ENCODE measurements around the gene MPG.

MPG gene

DNA sequence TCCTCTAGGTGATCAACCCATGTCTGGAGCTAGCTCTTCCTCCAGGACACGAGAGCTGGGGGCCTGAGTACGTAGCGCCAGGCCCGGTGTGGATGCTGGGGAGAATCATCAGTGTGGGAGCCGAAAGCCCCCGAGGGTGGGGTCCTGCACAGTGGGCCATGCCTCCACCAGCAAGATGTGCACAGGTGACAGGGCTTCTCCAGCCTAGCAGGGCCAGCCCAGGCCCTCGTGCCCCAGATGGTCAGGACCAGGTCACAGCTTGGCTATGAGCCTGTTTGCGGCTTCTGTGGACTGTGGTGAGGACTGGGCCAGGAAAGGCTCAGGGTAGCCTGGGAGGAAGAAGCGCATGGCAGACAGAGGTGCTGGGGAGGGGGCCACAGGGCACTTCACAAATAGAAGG, 7.8 kb downstream of the MPG start:
- DNase-seq: no peak

DNA sequence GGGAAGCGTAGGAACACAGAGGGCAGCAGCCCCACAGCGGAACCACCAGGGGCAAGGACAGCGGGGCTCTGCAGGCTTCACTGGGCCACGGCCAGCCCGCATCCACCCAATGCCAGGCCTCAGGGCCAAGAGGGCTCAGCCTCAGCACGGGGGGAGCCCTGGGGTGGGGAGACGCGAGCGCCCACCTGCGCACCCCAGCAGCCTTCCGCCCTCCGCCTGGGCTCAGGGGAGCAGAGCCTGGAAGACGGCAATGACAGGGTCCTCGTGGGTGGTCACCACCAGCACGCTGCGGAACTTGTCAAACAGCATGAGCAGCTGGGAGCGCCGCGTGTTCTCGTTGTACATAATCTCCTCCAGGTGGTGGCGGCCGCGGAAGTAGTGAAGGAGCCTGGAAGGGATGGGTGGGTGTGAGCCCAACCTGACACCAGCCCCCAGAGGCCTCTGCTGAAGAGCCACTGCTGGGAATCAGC, 8.5 kb downstream of the MPG start:
- no peak for DNase-seq

- no peak for DNase-seq
Measured at GRCh38 chr16:88613-89012, 10.6 kb downstream of the MPG start.

DNA sequence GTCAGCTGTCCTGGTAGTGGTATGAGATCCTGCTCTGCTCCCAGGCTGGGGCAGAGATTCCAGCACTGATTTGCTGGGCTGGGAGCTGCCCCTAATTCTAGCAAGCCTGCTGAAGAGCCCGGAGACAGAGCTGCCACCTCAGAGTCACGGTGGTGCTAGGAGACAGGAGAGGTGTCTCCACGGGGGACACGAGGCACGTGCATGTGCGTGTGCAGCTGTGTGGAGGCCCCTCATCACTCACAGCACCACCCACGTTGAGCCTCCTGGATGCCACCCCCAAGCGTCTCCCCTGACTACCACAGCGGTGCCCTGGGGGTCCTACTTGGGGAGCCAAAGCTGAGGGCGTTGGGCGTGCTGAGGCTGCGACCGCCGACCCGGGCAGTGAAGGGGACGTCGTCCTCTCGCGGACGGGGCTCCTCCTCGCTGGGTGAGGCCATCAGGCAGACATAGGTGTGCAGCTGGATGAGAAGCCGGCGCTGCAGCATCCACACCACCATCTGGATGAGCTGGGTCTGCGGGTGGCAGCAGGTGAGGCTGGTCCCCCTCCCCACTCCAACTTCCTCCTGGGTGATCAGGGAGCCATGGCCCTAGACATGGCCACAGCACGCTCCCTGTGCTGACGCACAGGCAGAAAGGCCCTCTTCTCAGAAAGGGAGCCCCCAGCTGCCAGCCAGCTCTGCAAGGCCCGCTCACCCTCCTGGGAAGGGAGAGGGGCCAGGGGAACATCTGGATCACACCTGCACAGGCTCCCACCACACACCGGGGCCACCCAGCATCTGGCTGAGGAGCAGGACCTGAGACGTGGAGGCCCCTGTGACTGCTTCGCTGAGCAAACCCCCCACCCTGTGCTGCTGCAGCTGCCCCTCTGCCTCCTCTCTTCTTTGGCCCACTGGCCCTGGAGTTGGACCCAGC, 11.6 kb downstream of the MPG start:
- DNase-seq: no peak

DNA sequence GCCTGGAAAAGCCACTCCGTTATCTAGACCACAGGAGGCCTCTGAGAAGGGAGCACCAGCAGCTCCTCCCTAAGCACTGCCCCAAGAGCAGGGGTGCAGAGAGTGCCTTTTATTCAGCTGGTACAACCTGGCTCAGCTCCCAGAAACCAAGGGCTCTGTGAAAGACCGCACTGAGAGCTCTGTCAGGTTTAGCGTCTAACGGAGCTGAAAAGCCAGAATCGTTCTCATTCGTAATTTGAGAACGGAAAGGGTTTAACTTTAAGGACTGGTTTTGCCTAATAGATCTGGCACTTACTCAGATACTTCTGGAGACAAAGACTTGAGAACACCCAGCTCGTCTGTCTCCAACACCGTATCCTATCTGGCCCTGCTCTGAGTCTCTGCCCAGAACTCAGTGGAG, 13.5 kb downstream of the MPG start:
- DNase-seq: no peak

- DNase-seq: no peak
Measured at GRCh38 chr16:92431-93339, 14.7 kb downstream of the MPG start.

- DNase-seq: no peak
Measured at GRCh38 chr16:94918-95265, 16.9 kb downstream of the MPG start.

- no peak for DNase-seq
Measured at GRCh38 chr16:96935-97381, 18.9 kb downstream of the MPG start.

GRCh38 chr16:97822-98221, 19.8 kb downstream of the MPG start:
- DNase-seq: no peak

DNA sequence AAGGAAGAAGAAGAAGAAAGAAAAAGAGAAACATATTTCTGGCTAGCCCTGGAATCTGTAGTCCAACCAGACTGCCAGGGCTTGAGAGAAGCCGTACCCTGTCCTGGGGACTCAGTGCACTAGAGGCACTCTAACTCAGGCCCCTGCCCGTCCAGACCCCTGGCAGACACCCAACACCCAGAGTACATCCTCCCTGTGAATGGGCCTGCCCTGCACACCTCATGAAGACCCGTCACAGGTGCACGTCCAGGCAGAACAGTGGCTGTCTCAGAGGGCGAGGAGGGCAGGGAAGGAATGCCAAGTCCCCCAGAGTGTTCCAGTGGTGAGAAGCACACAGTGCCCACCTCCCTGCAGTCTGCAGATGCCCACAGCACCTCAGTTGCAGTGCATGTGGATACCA, 23.0 kb downstream of the MPG start:
- DNase-seq: no peak

GRCh38 chr16:101586-101985, 23.6 kb downstream of the MPG start:
- no peak for DNase-seq

DNA sequence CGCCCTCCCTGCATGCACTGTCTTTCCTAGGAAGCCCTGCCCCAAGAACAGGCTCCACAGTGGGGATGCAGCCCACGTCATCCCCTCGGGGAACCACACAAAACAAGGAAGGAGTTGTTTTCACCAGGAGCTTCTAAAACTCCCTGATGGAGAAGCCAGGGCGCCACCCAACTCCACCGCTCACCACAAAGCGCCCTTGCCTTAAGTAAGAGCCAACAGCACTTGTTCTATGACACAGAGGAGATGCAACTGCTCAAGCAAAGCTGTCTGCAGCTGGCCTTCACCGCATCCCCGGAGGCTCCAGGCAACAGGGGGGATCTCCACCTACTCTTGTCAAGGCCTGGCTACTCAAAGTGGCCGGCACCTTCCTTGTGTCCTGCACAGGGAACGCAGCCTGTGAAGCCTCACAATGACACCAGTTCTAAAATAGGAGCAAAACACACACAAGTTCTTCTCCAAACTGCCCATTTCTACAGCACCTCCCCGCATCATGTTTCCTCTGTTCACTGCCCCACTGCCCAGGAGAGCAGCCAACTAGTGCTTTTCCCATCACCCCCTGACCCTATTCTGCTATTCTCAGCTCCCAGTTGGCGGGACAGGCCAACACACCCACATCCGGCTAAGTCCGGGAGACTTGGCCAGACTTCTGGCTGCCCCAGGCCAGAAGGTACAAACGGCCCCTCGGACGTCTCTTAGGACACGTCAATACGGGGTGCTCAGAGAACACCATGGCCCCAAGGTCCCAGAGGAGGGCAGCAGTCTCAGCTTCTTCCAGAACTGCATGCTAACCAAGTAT, 24.2 kb downstream of the MPG start:
- no peak for DNase-seq

GRCh38 chr16:104355-104754, 26.3 kb downstream of the MPG start:
- no peak for DNase-seq

GRCh38 chr16:104928-105327, 26.9 kb downstream of the MPG start:
- DNase-seq: no peak

- DNase-seq: no peak
Measured at GRCh38 chr16:105521-105920, 27.5 kb downstream of the MPG start.

DNA sequence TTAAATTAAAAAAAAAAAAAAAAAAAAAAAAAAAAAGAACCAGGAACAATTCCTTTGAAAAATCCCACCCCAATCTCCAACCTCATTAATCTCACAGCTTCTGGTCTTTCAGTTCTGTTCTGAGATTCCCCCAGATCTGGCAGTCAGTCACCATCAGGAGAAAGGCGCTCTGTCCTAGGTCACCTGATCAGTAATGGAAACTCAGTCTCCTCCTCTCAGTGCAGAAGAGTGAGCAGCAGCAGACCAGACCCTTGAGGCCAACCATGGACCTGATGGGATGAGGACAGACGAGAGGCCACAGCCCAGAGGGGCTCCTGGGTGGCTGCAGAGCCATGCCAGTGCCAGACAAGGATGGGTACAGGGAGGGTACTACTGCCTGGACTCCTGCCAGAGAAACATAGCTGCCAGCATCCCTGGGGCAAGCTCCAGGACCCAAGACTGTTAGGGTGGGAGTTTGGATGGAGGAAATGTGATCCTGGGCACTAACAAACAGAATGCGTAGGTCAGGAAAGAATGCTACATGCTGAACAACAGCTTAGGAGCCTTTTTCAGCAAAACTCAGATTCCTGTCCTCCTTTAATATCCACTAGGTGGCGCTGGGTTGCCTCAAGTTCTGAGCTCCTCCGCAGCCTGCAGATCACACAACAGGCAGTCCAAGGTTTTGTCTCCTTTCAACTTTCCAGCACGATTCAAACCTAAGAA, 28.7 kb downstream of the MPG start:
- no peak for DNase-seq

DNA sequence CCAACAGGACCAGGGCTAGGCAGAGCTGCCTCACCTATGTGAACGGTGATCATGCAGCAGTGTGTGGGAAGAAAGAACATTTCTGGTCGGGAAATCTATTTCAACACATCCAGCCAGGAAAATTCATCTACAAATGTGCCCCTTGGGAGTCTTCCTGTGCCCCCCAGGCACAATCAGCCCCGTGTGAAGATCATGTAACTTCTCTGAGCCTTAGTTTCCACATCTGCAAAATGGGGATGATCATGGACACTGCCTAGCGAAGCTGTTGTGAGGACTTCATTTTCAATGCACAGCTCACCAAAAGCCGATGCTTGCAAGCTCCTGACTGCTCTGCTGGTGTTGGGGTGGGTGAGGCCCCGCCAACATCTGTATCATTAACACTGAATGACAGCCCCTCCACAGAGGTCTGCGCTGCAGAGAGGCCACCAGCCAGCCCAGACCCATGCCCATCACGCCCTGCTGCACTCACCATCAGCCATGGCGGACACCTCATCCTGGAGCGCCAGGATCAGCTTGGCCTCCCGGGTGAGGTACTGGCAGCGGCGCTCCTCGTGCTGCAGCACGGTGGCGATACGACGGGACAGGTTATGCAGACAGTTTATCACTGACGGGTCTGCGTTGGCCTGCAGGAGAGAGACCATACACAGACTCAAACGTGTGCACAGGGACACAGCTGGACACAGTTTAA, 34.3 kb downstream of the MPG start:
- no peak for DNase-seq

DNA sequence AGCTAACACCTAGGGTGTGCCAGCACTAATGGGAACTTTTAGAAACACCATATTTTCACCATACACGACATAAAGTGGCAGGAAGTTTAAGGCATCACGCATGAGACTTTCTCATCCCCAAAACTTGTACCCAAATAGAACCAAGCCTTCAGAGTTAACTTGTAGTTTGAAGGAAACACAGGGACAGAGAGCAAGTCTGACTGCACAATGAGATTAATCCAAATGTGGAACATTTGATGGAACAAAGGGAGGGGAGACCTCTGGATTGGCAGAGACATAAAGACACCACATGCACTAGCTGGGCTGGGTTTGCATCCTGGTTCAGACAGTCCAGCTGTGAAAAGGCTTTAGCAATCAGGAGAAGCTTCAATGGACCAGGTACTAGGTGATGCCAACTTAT, 36.3 kb downstream of the MPG start:
- no peak for DNase-seq

DNA sequence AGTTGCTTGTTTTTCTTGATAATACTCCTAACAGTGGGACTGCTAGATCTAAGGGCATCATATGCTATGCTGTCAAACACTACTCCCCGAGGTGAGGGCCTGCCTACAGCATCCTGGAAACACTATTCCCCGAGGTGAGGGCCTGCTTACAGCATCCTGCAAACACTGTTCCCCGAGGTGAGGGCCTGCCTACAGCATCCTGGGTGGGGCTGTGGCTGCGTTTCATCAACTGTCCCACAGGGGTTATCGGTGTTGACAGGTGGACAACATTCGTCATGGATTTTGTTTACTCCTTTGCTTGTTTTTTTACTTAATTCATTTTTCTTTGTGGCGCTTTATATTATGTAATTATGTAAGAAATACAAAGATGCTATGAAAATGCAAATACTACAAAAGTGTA, 38.0 kb downstream of the MPG start:
- no peak for DNase-seq

- no peak for DNase-seq
Measured at GRCh38 chr16:117379-118365, 39.6 kb downstream of the MPG start.

- DNase-seq: no peak
Measured at GRCh38 chr16:118857-119256, 40.8 kb downstream of the MPG start.
